WTC11 (cell line): ENCODE measurements around the gene HES4. TPM values are rescaled to one million over a fixed set of nuclear protein-coding genes. Genes with fewer than 3 reads are reported as not detected.

Experiments
- ATAC-seq: fragments of 200-7000 bp; cut with Tn5 transposase; 2 replicates; pipeline ENCODE4 v1.10.0; 2021; ENCODE audit warnings: mild to moderate bottlenecking, moderate library complexity
- CTCF ChIA-PET: fragments of 300-600 bp; sonication (Branson Sonifier 250); formaldehyde crosslinking; loops from one replicate; lab custom pipeline; 2021; ENCODE audit warnings: antibody characterized with exemption; lab: Charles Lee
- POLR2A ChIA-PET: fragments of 350-600 bp; sonication (Branson Sonifier 250); formaldehyde crosslinking; loops from one replicate; lab custom pipeline; 2021; ENCODE audit warnings: antibody characterized with exemption; lab: Charles Lee
- DNase-seq: peaks from one replicate; pipeline ENCODE4 v3.0.0; 2021; ENCODE audit warnings: low spot score
- H3K27ac Mint-ChIP-seq: 2 replicates; pipeline ENCODE4 v1.8.0; 2021; ENCODE audit warnings: mixed read lengths
- H3K27me3 Mint-ChIP-seq: 2 replicates; pipeline ENCODE4 v1.8.0; 2021; ENCODE audit warnings: low read depth, mild to moderate bottlenecking, moderate library complexity, mixed read lengths
- H3K36me3 Mint-ChIP-seq: 2 replicates; pipeline ENCODE4 v1.8.0; 2021; ENCODE audit warnings: mixed read lengths
- H3K4me1 Mint-ChIP-seq: 2 replicates; pipeline ENCODE4 v1.8.0; 2022; ENCODE audit warnings: mixed read lengths
- H3K4me3 Mint-ChIP-seq: 2 replicates; pipeline ENCODE4 v1.8.0; 2021; ENCODE audit warnings: mild to moderate bottlenecking, moderate library complexity, mixed read lengths
- H3K9me3 Mint-ChIP-seq: 2 replicates; pipeline ENCODE4 v1.8.0; 2021; ENCODE audit warnings: mixed read lengths
- AR ChIP-seq: fragments of 250-450 bp; sonication (Bioruptor Pico); IDR thresholded peaks from 2 replicates; pipeline ENCODE4 v1.9.0; 2021; ENCODE audit warnings: mild to moderate bottlenecking
- ARID4B ChIP-seq: sonication (generic); formaldehyde crosslinking; IDR thresholded peaks from 2 replicates; pipeline ENCODE4 v1.8.0; 2023; ENCODE audit warnings: missing genetic modification reagents, mild to moderate bottlenecking, borderline replicate concordance
- ATF1 ChIP-seq: sonication (generic); formaldehyde crosslinking; IDR thresholded peaks from 2 replicates; pipeline ENCODE4 v1.8.1; 2023; ENCODE audit warnings: mild to moderate bottlenecking, moderate library complexity, missing genetic modification reagents
- CDX4 ChIP-seq: fragments of 250-450 bp; sonication (Bioruptor Pico); IDR thresholded peaks from 2 replicates; pipeline ENCODE4 v1.9.0; 2021; ENCODE audit warnings: moderate library complexity, mild to moderate bottlenecking, inconsistent platforms, borderline replicate concordance
- ESRRA ChIP-seq: sonication (generic); formaldehyde crosslinking; IDR thresholded peaks from 2 replicates; pipeline ENCODE4 v1.8.1; 2022; ENCODE audit warnings: mild to moderate bottlenecking, missing genetic modification reagents, borderline replicate concordance
- MAX ChIP-seq: sonication (generic); formaldehyde crosslinking; IDR thresholded peaks from 2 replicates; pipeline ENCODE4 v1.8.0; 2022; ENCODE audit warnings: mild to moderate bottlenecking, missing genetic modification reagents
- MXD4 ChIP-seq: fragments of 250-450 bp; sonication (Bioruptor Pico); IDR thresholded peaks from 2 replicates; pipeline ENCODE4 v1.8.0; 2021; ENCODE audit warnings: mild to moderate bottlenecking, moderate library complexity, borderline replicate concordance
- NFATC4 ChIP-seq: fragments of 250-450 bp; sonication (Bioruptor Pico); IDR thresholded peaks from 2 replicates; pipeline ENCODE4 v1.9.0; 2021; ENCODE audit warnings: mild to moderate bottlenecking
- NR1H2 ChIP-seq: sonication (generic); formaldehyde crosslinking; IDR thresholded peaks from 2 replicates; pipeline ENCODE4 v1.9.0; 2021; ENCODE audit warnings: mild to moderate bottlenecking, moderate library complexity, missing genetic modification reagents
- SMAD4 ChIP-seq: sonication (generic); formaldehyde crosslinking; IDR thresholded peaks from 2 replicates; pipeline ENCODE4 v1.8.0; 2022; ENCODE audit warnings: mild to moderate bottlenecking, missing genetic modification reagents
- ZNF263 ChIP-seq: sonication (generic); formaldehyde crosslinking; IDR thresholded peaks from 2 replicates; pipeline ENCODE4 v1.8.1; 2022; ENCODE audit warnings: low read depth, mild to moderate bottlenecking, moderate library complexity, missing genetic modification reagents
- ZNF317 ChIP-seq: sonication (generic); formaldehyde crosslinking; IDR thresholded peaks from 2 replicates; pipeline ENCODE4 v1.8.1; 2023; ENCODE audit warnings: low read depth, mild to moderate bottlenecking, moderate library complexity, missing genetic modification reagents, borderline replicate concordance
- total RNA-seq: library from RNA; stranded (reverse); gene quantifications from 3 replicates; pipeline ENCODE4 v1.2.3, GENCODE V29; 2021

The HES4 gene
- total RNA-seq, 1 experiment from 2014 or later = 4.5 TPM

GRCh38 chr1:981491-981954, 18.4 kb downstream of the HES4 start (continued):
- TF ChIP-seq AR (no peak), NR1H2 (CRISPR knock-in tag) (no peak), ATF1 (no peak)

- H3K36me3 Mint-ChIP-seq = peaks cover 3% of the 10 kb centered on the region; the same call in 1 of the 2 replicates
- TF ChIP-seq CDX4 (CRISPR knock-in tag) (no peak), ZNF263 (CRISPR knock-in tag) (no peak), SMAD4 (CRISPR knock-in tag) (no peak), MXD4 (no peak), ARID4B (CRISPR knock-in tag) (no peak), MAX (CRISPR knock-in tag) (no peak), ESRRA (CRISPR knock-in tag) (no peak), ZNF317 (CRISPR knock-in tag) (no peak)
- DNase-seq (no peak), ATAC-seq (no peak)
- H3K4me1 Mint-ChIP-seq = peaks cover 2% of the 10 kb centered on the region
- peaks cover 35% of the 10 kb centered on the region for H3K27me3 Mint-ChIP-seq
- H3K27ac Mint-ChIP-seq = no peak overlapping the region
- peaks cover 3% of the 10 kb centered on the region for H3K9me3 Mint-ChIP-seq
- no peak overlapping the region for H3K4me3 Mint-ChIP-seq
- CTCF ChIA-PET = interaction anchor here (1.0 to 6.3 kb wide), 7 partner anchors 14 to 83 kb away, joined by 3 to 47 read pairs (median 4); partner anchors contain the start of genes HES4 and PLEKHN1
- POLR2A ChIA-PET = no interaction called here
Measured at GRCh38 chr1:980602-981395, 19.1 kb downstream of the HES4 start.

GRCh38 chr1:980137-980571, 19.7 kb downstream of the HES4 start:
- ATAC-seq (no peak), DNase-seq (no peak)
- Mint-ChIP-seq H3K4me1 (peaks cover 4% of the 10 kb centered on the region), H3K4me3 (no peak overlapping the region), H3K36me3 (peaks cover 3% of the 10 kb centered on the region; the same call in 1 of the 2 replicates), H3K9me3 (peaks cover 3% of the 10 kb centered on the region)
- POLR2A ChIA-PET = no interaction called here
- no peak for TF ChIP-seq NFATC4
- TF ChIP-seq, all 79 proteins: peak for 0
- Mint-ChIP-seq H3K27me3 (peaks cover 28% of the 10 kb centered on the region), H3K27ac (no peak overlapping the region)
- CTCF ChIA-PET = interaction anchor here (1.2 to 6.3 kb wide), 5 partner anchors 21 to 84 kb away, joined by 3 to 47 read pairs (median 4); partner anchors contain the start of gene HES4
